Measurements from ENCODE around the gene NAGS. TPM values are rescaled to one million over a fixed set of nuclear protein-coding genes. Genes with fewer than 3 reads are reported as not detected.

NAGS gene
- total and polyA plus RNA-seq, 2 experiments from 2014 or later: 4.2 to 7.2 TPM

- TF ChIP-seq JUNB (IDR thresholded peaks at IDR 0.05; ENCODE audit: unreplicated experiment): no peak
- peak; percentile 32 for TF ChIP-seq EZH2 (IDR thresholded peaks at IDR 0.05; ENCODE audit: low read depth, unreplicated experiment)
- TF ChIP-seq POLR2AphosphoS5 (IDR thresholded peaks at IDR 0.05; ENCODE audit: low read depth): no peak
- no peak for TF ChIP-seq NANOG (IDR thresholded peaks at IDR 0.05; ENCODE audit: borderline replicate concordance)
- no peak for TF ChIP-seq REST (IDR thresholded peaks at IDR 0.05; ENCODE audit: unreplicated experiment)
- no peak for TF ChIP-seq CTCF (conservative IDR thresholded peaks at IDR 0.05; ENCODE audit: low read depth in 2 of 2)
- TF ChIP-seq ZNF462 (CRISPR knock-in tag; IDR thresholded peaks at IDR 0.05): no peak
- no peak for TF ChIP-seq ZNF331 (CRISPR knock-in tag; IDR thresholded peaks at IDR 0.05; ENCODE audit: low read depth)
- peaks cover 14% of the 10 kb centered on the region for H3K4me1 ChIP-seq (ENCODE audit: insufficient read depth)
- Mint-ChIP-seq H3K27me3 (ENCODE audit: insufficient read depth, low read depth, poor library complexity) (peaks cover 44% of the 10 kb centered on the region), H3K9me3 (no peaks in the 10 kb centered on the region), H3K27ac (no peak overlapping the region), H3K4me1 (peaks cover 18% of the 10 kb centered on the region), H3K36me3 (ENCODE audit: low read depth) (peaks cover 5% of the 10 kb centered on the region; the same call in 2 of the 3 replicates), H3K4me3 (peak overlapping the region; percentile 84)
- H3K9me2 ChIP-seq (ENCODE audit: insufficient read depth): no peaks in the 10 kb centered on the region
- H3K27me3 ChIP-seq (ENCODE audit: insufficient read depth): peaks cover 38% of the 10 kb centered on the region
- peak overlapping the region; percentile 97 for H3K4me3 ChIP-seq
- DNase-seq (ENCODE audit: low spot score): peak; percentile 66
- peak overlapping the region; percentile 99 for H3K4me2 ChIP-seq
- H3K79me2 ChIP-seq (replicated peaks; ENCODE audit: insufficient read depth): no peaks in the 10 kb centered on the region
- H2AFZ ChIP-seq: peak overlapping the region; percentile 84
- ATAC-seq: peak; percentile 21
- peaks cover 12% of the 10 kb centered on the region; the same call in 1 of the 2 replicates for H3F3A ChIP-seq (replicated peaks; ENCODE audit: low read depth)
- H3K27ac ChIP-seq (ENCODE audit: low read depth): no peak overlapping the region
- peaks cover 10% of the 10 kb centered on the region; the same call in 1 of the 2 replicates for H4K20me1 ChIP-seq (replicated peaks; ENCODE audit: insufficient read depth)
- H3K36me3 ChIP-seq (ENCODE audit: insufficient read depth): no peaks in the 10 kb centered on the region
Measured at GRCh38 chr17:44004761-44005526, 522 bp downstream of the NAGS start.
